Prostate gland (tissue), 2 donors: ENCODE data around the gene SSBP1.

Source experiments
- POLR2AphosphoS5 ChIP-seq: sonication (generic); formaldehyde crosslinking; IDR thresholded peaks from one replicate; pipeline ENCODE4 v1.6.1; 2017; ENCODE audit warnings: antibody characterized with exemption
- TF ChIP-seq, protein P1 (sequence below), 4 experiments: fragments of 200-600 bp in 2 of 4; fragments of 450-650 bp in 2 of 4; sonication (generic) in 2 of 4; IDR thresholded peaks; 1 replicate in 3 of 4; 2 replicates in 1 of 4; pipeline ENCODE4 v1.5.1; 2016 to 2019; ENCODE audit warnings: antibody characterized with exemption in 4 of 4, mild to moderate bottlenecking in 2 of 4, moderate library complexity in 2 of 4

- TF ChIP-seq, protein P1, sequence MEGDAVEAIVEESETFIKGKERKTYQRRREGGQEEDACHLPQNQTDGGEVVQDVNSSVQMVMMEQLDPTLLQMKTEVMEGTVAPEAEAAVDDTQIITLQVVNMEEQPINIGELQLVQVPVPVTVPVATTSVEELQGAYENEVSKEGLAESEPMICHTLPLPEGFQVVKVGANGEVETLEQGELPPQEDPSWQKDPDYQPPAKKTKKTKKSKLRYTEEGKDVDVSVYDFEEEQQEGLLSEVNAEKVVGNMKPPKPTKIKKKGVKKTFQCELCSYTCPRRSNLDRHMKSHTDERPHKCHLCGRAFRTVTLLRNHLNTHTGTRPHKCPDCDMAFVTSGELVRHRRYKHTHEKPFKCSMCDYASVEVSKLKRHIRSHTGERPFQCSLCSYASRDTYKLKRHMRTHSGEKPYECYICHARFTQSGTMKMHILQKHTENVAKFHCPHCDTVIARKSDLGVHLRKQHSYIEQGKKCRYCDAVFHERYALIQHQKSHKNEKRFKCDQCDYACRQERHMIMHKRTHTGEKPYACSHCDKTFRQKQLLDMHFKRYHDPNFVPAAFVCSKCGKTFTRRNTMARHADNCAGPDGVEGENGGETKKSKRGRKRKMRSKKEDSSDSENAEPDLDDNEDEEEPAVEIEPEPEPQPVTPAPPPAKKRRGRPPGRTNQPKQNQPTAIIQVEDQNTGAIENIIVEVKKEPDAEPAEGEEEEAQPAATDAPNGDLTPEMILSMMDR (IDR thresholded peaks at IDR 0.05), result no peak
- no peak for TF ChIP-seq POLR2AphosphoS5
Measured at GRCh38 chr7:141704741-141705140, 33.4 kb upstream of the SSBP1 start.
